Natural killer cell treated with Interleukin-12 subunit alpha and Interleukin-12 subunit beta and Interleukin-15 and Interleukin-18, amount 100 ng/mL, for 72 hours (primary cell): ENCODE results near the gene UNC13A. TPM values are rescaled to one million over a fixed set of nuclear protein-coding genes. Genes with fewer than 3 reads are reported as not detected.

ENCODE experiments used
- ATAC-seq, 2 donors: fragments of 150-1000 bp; cut with Tn5 transposase in 1 of 2; sonication (Bioruptor Pico), chemical (Tn5 transposase) in 1 of 2; 2 replicates each; pipeline ENCODE4 v1.10.0; 2021
- DNase-seq: peaks from one replicate; pipeline ENCODE4 v3.0.0; 2022; ENCODE audit warnings: low spot score
- H3K27ac Mint-ChIP-seq, 2 donors: 1 replicate in 1 of 2; 2 replicates in 1 of 2; pipeline ENCODE4 v1.8.0; 2022; ENCODE audit warnings: mixed read lengths in 2 of 2, mild to moderate bottlenecking in 1 of 2, moderate library complexity in 1 of 2
- H3K27me3 Mint-ChIP-seq, 2 donors: 1 replicate in 1 of 2; 2 replicates in 1 of 2; pipeline ENCODE4 v1.8.0; 2022; ENCODE audit warnings: mixed read lengths in 2 of 2
- H3K36me3 Mint-ChIP-seq: one replicate; pipeline ENCODE4 v1.8.0; 2022; ENCODE audit warnings: mixed read lengths
- H3K4me1 Mint-ChIP-seq, 2 donors: 1 replicate in 1 of 2; 2 replicates in 1 of 2; pipeline ENCODE4 v1.8.0; 2022; ENCODE audit warnings: low read depth in 2 of 2, mixed read lengths in 2 of 2, mild to moderate bottlenecking in 1 of 2
- H3K4me3 Mint-ChIP-seq: one replicate; pipeline ENCODE4 v1.8.0; 2022; ENCODE audit warnings: mixed read lengths
- H3K9me3 Mint-ChIP-seq: 2 replicates; pipeline ENCODE4 v1.8.0; 2022; ENCODE audit warnings: mixed read lengths
- total RNA-seq, 2 donors: library from RNA; stranded (reverse); gene quantifications; one replicate each; pipeline ENCODE4 v1.2.3, GENCODE V29; 2022

Gene UNC13A
- total RNA-seq, 2 donors from 2014 or later: not detected

- DNase-seq: no peak
- Mint-ChIP-seq H3K27ac (no peak overlapping the region), H3K9me3 (no peaks in the 10 kb centered on the region), H3K4me3 (no peak overlapping the region), H3K36me3 (no peaks in the 10 kb centered on the region), H3K27me3 (peaks cover 0 to 2% of the 10 kb centered on the region in 2 donors), H3K4me1 (no peaks in the 10 kb centered on the region)
- peak in 1 of 2 donors; percentile 25 for ATAC-seq
These were observed 40.8 kb downstream of the UNC13A start for GRCh38 chr19:17647071-17648020.

GRCh38 chr19:17646441-17646840 lies 41.7 kb downstream of the UNC13A start:
- Mint-ChIP-seq H3K4me3 (no peak overlapping the region), H3K27ac (no peak overlapping the region), H3K36me3 (no peaks in the 10 kb centered on the region), H3K9me3 (no peaks in the 10 kb centered on the region), H3K27me3 (peaks cover 0 to 2% of the 10 kb centered on the region in 2 donors), H3K4me1 (no peaks in the 10 kb centered on the region)
- no peak for ATAC-seq
- DNase-seq: no peak

- H3K4me1 Mint-ChIP-seq: no peaks in the 10 kb centered on the region
- no peak overlapping the region for H3K27ac Mint-ChIP-seq
- DNase-seq: no peak
- ATAC-seq: no peak
- H3K27me3 Mint-ChIP-seq: peaks cover 0 to 2% of the 10 kb centered on the region in 2 donors
- H3K9me3 Mint-ChIP-seq: no peaks in the 10 kb centered on the region
- H3K36me3 Mint-ChIP-seq: no peaks in the 10 kb centered on the region
- H3K4me3 Mint-ChIP-seq: no peak overlapping the region
These were observed 42.7 kb downstream of the UNC13A start for GRCh38 chr19:17645339-17645963.

- no peaks in the 10 kb centered on the region for H3K4me1 Mint-ChIP-seq
- H3K27me3 Mint-ChIP-seq: peaks cover 0 to 7% of the 10 kb centered on the region in 2 donors
- H3K9me3 Mint-ChIP-seq: no peaks in the 10 kb centered on the region
- ATAC-seq: no peak
- no peak for DNase-seq
- H3K4me3 Mint-ChIP-seq: no peak overlapping the region
- no peaks in the 10 kb centered on the region for H3K36me3 Mint-ChIP-seq
- no peak overlapping the region for H3K27ac Mint-ChIP-seq
These were observed 45.5 kb downstream of the UNC13A start for GRCh38 chr19:17642656-17643055.

GRCh38 chr19:17641846-17642245 lies 46.3 kb downstream of the UNC13A start:
- ATAC-seq (no peak), DNase-seq (no peak)
- Mint-ChIP-seq H3K4me3 (no peak overlapping the region), H3K27ac (no peak overlapping the region), H3K4me1 (no peaks in the 10 kb centered on the region), H3K9me3 (no peaks in the 10 kb centered on the region), H3K27me3 (peaks cover 0 to 7% of the 10 kb centered on the region in 2 donors), H3K36me3 (no peaks in the 10 kb centered on the region)

- peaks cover 3 to 7% of the 10 kb centered on the region in 2 donors for H3K27me3 Mint-ChIP-seq
- H3K4me1 Mint-ChIP-seq: no peaks in the 10 kb centered on the region
- no peak overlapping the region for H3K27ac Mint-ChIP-seq
- H3K9me3 Mint-ChIP-seq: no peaks in the 10 kb centered on the region
- DNase-seq (no peak), ATAC-seq (no peak)
- H3K36me3 Mint-ChIP-seq: no peaks in the 10 kb centered on the region
- no peak overlapping the region for H3K4me3 Mint-ChIP-seq
These were observed 47.0 kb downstream of the UNC13A start for GRCh38 chr19:17641181-17641580.

- ATAC-seq: no peak
- Mint-ChIP-seq H3K4me1 (no peaks in the 10 kb centered on the region), H3K27ac (no peak overlapping the region), H3K4me3 (no peak overlapping the region), H3K27me3 (peaks cover 0 to 3% of the 10 kb centered on the region in 2 donors), H3K36me3 (no peaks in the 10 kb centered on the region), H3K9me3 (no peaks in the 10 kb centered on the region)
- DNase-seq: no peak
These were observed 54.5 kb downstream of the UNC13A start for GRCh38 chr19:17633700-17634099.

- no peaks in the 10 kb centered on the region for H3K36me3 Mint-ChIP-seq
- no peak for ATAC-seq
- no peaks in the 10 kb centered on the region for H3K9me3 Mint-ChIP-seq
- H3K27me3 Mint-ChIP-seq: peaks cover 0 to 3% of the 10 kb centered on the region in 2 donors
- DNase-seq: no peak
- H3K4me1 Mint-ChIP-seq: no peaks in the 10 kb centered on the region
- no peak overlapping the region for H3K4me3 Mint-ChIP-seq
- no peak overlapping the region for H3K27ac Mint-ChIP-seq
These were observed 55.6 kb downstream of the UNC13A start for GRCh38 chr19:17632577-17632976.

- H3K9me3 Mint-ChIP-seq: no peaks in the 10 kb centered on the region
- DNase-seq: no peak
- no peak overlapping the region for H3K27ac Mint-ChIP-seq
- no peaks in the 10 kb centered on the region for H3K4me1 Mint-ChIP-seq
- no peak for ATAC-seq
- no peak overlapping the region for H3K4me3 Mint-ChIP-seq
- H3K36me3 Mint-ChIP-seq: no peaks in the 10 kb centered on the region
- peaks cover 5 to 11% of the 10 kb centered on the region in 2 donors for H3K27me3 Mint-ChIP-seq
These were observed 58.4 kb downstream of the UNC13A start for GRCh38 chr19:17629760-17630159.

- H3K27ac Mint-ChIP-seq: no peak overlapping the region
- ATAC-seq (no peak), DNase-seq (no peak)
- no peaks in the 10 kb centered on the region for H3K9me3 Mint-ChIP-seq
- H3K4me1 Mint-ChIP-seq: peaks cover under 1 to 1% of the 10 kb centered on the region in 2 donors
- H3K36me3 Mint-ChIP-seq: no peaks in the 10 kb centered on the region
- H3K27me3 Mint-ChIP-seq: peaks cover 5 to 11% of the 10 kb centered on the region in 2 donors
- no peak overlapping the region for H3K4me3 Mint-ChIP-seq
These were observed 60.2 kb downstream of the UNC13A start for GRCh38 chr19:17627921-17628320.

GRCh38 chr19:17627161-17627560 lies 61.0 kb downstream of the UNC13A start:
- Mint-ChIP-seq H3K27ac (no peak overlapping the region), H3K4me1 (peaks cover 8 to 9% of the 10 kb centered on the region in 2 donors), H3K4me3 (no peak overlapping the region), H3K9me3 (no peaks in the 10 kb centered on the region), H3K27me3 (peaks cover 5 to 11% of the 10 kb centered on the region in 2 donors), H3K36me3 (no peaks in the 10 kb centered on the region)
- no peak for DNase-seq
- no peak for ATAC-seq

GRCh38 chr19:17626456-17627015 lies 61.6 kb downstream of the UNC13A start:
- DNase-seq (no peak), ATAC-seq (no peak)
- H3K27ac Mint-ChIP-seq: no peak overlapping the region
- peaks cover 13 to 15% of the 10 kb centered on the region in 2 donors for H3K4me1 Mint-ChIP-seq
- H3K27me3 Mint-ChIP-seq: peaks cover 5 to 11% of the 10 kb centered on the region in 2 donors
- H3K9me3 Mint-ChIP-seq: peaks cover 3% of the 10 kb centered on the region
- H3K4me3 Mint-ChIP-seq: no peak overlapping the region
- no peaks in the 10 kb centered on the region for H3K36me3 Mint-ChIP-seq

GRCh38 chr19:17625980-17626379 lies 62.2 kb downstream of the UNC13A start:
- no peaks in the 10 kb centered on the region for H3K36me3 Mint-ChIP-seq
- no peak for ATAC-seq
- peaks cover 5 to 11% of the 10 kb centered on the region in 2 donors for H3K27me3 Mint-ChIP-seq
- H3K27ac Mint-ChIP-seq: no peak overlapping the region
- no peak for DNase-seq
- peaks cover 3% of the 10 kb centered on the region for H3K9me3 Mint-ChIP-seq
- no peak overlapping the region for H3K4me3 Mint-ChIP-seq
- peaks cover 13 to 16% of the 10 kb centered on the region in 2 donors for H3K4me1 Mint-ChIP-seq

- Mint-ChIP-seq H3K36me3 (no peaks in the 10 kb centered on the region), H3K9me3 (peaks cover 3% of the 10 kb centered on the region), H3K27me3 (peaks cover 5 to 11% of the 10 kb centered on the region in 2 donors), H3K27ac (no peak overlapping the region), H3K4me3 (no peak overlapping the region), H3K4me1 (peaks cover 13 to 16% of the 10 kb centered on the region in 2 donors)
- no peak for DNase-seq
- ATAC-seq: no peak
These were observed 63.1 kb downstream of the UNC13A start for GRCh38 chr19:17625043-17625442.
